GM20431 (cell line): ENCODE data around the gene POMGNT2.
"Not testable (repeated sequence)": the region's sequence is repeated elsewhere in the genome, so short reads cannot be mapped to it uniquely, and the experiment has no call there.

Source experiments
- in situ Hi-C: fragments of 300-500 bp; cut with MseI, MboI; formaldehyde crosslinking; loops from one replicate; pipeline ENCODE4 v1.15.0; 2020; ENCODE audit warnings: low sequenced_read_pairs; ENCODE audit not compliant: unreplicated experiment

POMGNT2 gene

GRCh38 chr3:43079536-43080332 is 26.1 kb downstream of the POMGNT2 start:
- in situ Hi-C loops: no loop called here

GRCh38 chr3:43077707-43078106 is 28.2 kb downstream of the POMGNT2 start:
- in situ Hi-C loops: no loop called here

GRCh38 chr3:43077261-43077660 is 28.6 kb downstream of the POMGNT2 start:
- in situ Hi-C loops: no loop called here

GRCh38 chr3:43076857-43077256 is 29.0 kb downstream of the POMGNT2 start:
- in situ Hi-C loops: no loop called here

- in situ Hi-C loops: no loop called here
Observed at GRCh38 chr3:43075904-43076661, 29.8 kb downstream of the POMGNT2 start.

GRCh38 chr3:43074901-43075689 is 30.8 kb downstream of the POMGNT2 start:
- in situ Hi-C loops: no loop called here

GRCh38 chr3:43074482-43074881 is 31.4 kb downstream of the POMGNT2 start:
- in situ Hi-C loops: no loop called here

GRCh38 chr3:43073836-43074220 is 32.1 kb downstream of the POMGNT2 start:
- in situ Hi-C loops: no loop called here

GRCh38 chr3:43073116-43073835 is 32.6 kb downstream of the POMGNT2 start:
- in situ Hi-C loops: no loop called here

GRCh38 chr3:43072361-43072760 is 33.5 kb downstream of the POMGNT2 start:
- in situ Hi-C loops: no loop called here

GRCh38 chr3:43071313-43071893 is 34.5 kb downstream of the POMGNT2 start:
- in situ Hi-C loops: no loop called here

- in situ Hi-C loops: not testable (repeated sequence)
Observed at GRCh38 chr3:43070670-43071069, 35.2 kb downstream of the POMGNT2 start.

GRCh38 chr3:43063114-43063513 is 42.8 kb downstream of the POMGNT2 start:
- in situ Hi-C loops: no loop called here

- in situ Hi-C loops: no loop called here
Observed at GRCh38 chr3:43062564-43063040, 43.3 kb downstream of the POMGNT2 start.

- in situ Hi-C loops: no loop called here
Observed at GRCh38 chr3:43062040-43062563, 43.8 kb downstream of the POMGNT2 start.

GRCh38 chr3:43061101-43061895 is 44.6 kb downstream of the POMGNT2 start:
- in situ Hi-C loops: no loop called here

GRCh38 chr3:43059456-43059855 is 46.4 kb downstream of the POMGNT2 start:
- in situ Hi-C loops: no loop called here
